Prostate gland (tissue), 2 donors: ENCODE measurements around the gene PAX5. TPM values are rescaled to one million over a fixed set of nuclear protein-coding genes. Genes with fewer than 3 reads are reported as not detected.
"Not testable (repeated sequence)": the region's sequence is repeated elsewhere in the genome, so short reads cannot be mapped to it uniquely, and the experiment has no call there.

Experiments used
- DNase-seq: peaks from one replicate; pipeline ENCODE4 v3.0.0-alpha.2; 2019; ENCODE audit warnings: low spot score
- H3K27ac ChIP-seq, 2 donors: fragments of 200-600 bp; sonication (generic); 2 replicates each; pipeline ENCODE4 v1.5.1; 2017 to 2019
- H3K27me3 ChIP-seq: fragments of 200-600 bp; sonication (generic); replicated peaks from 2 replicates; pipeline ENCODE4 v1.5.1; 2019; ENCODE audit not compliant: insufficient read depth
- H3K36me3 ChIP-seq, 2 donors: fragments of 200-600 bp; sonication (generic); 1 replicate in 1 of 2; 2 replicates in 1 of 2; pipeline versions ENCODE4 v1.5.1 to v1.8.1; 2017 to 2019
- H3K4me1 ChIP-seq: fragments of 200-600 bp; sonication (generic); replicated peaks from 2 replicates; pipeline ENCODE4 v1.5.1; 2019
- H3K4me3 ChIP-seq, 2 donors: fragments of 200-600 bp; sonication (generic); 2 replicates each; pipeline ENCODE4 v1.5.1; 2017 to 2019
- H3K9me3 ChIP-seq: fragments of 200-600 bp; sonication (generic); 2 replicates; pipeline ENCODE4 v1.5.1; 2017
- CTCF ChIP-seq, 4 experiments: fragments of 200-600 bp in 2 of 4; fragments of 450-650 bp in 2 of 4; sonication (generic) in 2 of 4; IDR thresholded peaks; 1 replicate in 3 of 4; 2 replicates in 1 of 4; pipeline ENCODE4 v1.5.1; 2016 to 2019; ENCODE audit warnings: antibody characterized with exemption in 4 of 4, mild to moderate bottlenecking in 2 of 4, moderate library complexity in 2 of 4
- POLR2A ChIP-seq: fragments of 450-650 bp; IDR thresholded peaks from one replicate; pipeline ENCODE4 v1.6.1; 2016; ENCODE audit warnings: antibody characterized with exemption, mild to moderate bottlenecking
- POLR2AphosphoS5 ChIP-seq: sonication (generic); formaldehyde crosslinking; IDR thresholded peaks from one replicate; pipeline ENCODE4 v1.6.1; 2017; ENCODE audit warnings: antibody characterized with exemption
- WGBS: methylation state at CpG from one replicate; pipeline ENCODE4 v1.1.5; 2018; 5-methylcytosine and 5-hydroxymethylcytosine counted together
- intact Hi-C: fragments of 100-400 bp; cut with DNase I; formaldehyde crosslinking; loops from one replicate; pipeline ENCODE4 v1.14.2; 2022
- total RNA-seq, 2 donors: library from RNA; depleted of rRNA; stranded (reverse); fragments of >200 nt; gene quantifications; one replicate each; pipeline ENCODE4 v1.1.0, GENCODE V29; 2016

The PAX5 gene
- total RNA-seq, 2 donors from 2014 or later: 0.05 to 0.11 TPM

- no peaks in the 10 kb centered on the region for H3K9me3 ChIP-seq
- H3K36me3 ChIP-seq: no peaks in the 10 kb centered on the region
- no peaks in the 10 kb centered on the region for H3K4me1 ChIP-seq
- no peak overlapping the region for H3K4me3 ChIP-seq
- no peak overlapping the region for H3K27ac ChIP-seq
- no peaks in the 10 kb centered on the region for H3K27me3 ChIP-seq
- TF ChIP-seq POLR2A: no peak
- TF ChIP-seq POLR2AphosphoS5: no peak
- no peak for TF ChIP-seq CTCF (IDR thresholded peaks at IDR 0.05)
- intact Hi-C loops: no loop called here
- 86% methylated on average over 3 of the region's 3 CpGs for WGBS
- no peak for DNase-seq
Measured at GRCh38 chr9:36872641-36873040, 161.4 kb downstream of the PAX5 start.

GRCh38 chr9:36871606-36872005 lies 162.5 kb downstream of the PAX5 start:
- Histone ChIP-seq H3K4me1 (no peaks in the 10 kb centered on the region), H3K9me3 (no peaks in the 10 kb centered on the region), H3K27ac (no peak overlapping the region), H3K36me3 (no peaks in the 10 kb centered on the region), H3K4me3 (no peak overlapping the region), H3K27me3 (no peaks in the 10 kb centered on the region)
- no peak for DNase-seq
- intact Hi-C loops: no loop called here
- TF ChIP-seq POLR2A (no peak), CTCF (IDR thresholded peaks at IDR 0.05) (no peak), POLR2AphosphoS5 (no peak)
- WGBS: 80% methylated on average over 2 of the region's 2 CpGs

- intact Hi-C loops: no loop called here
- DNase-seq: no peak
- no peaks in the 10 kb centered on the region for H3K9me3 ChIP-seq
- WGBS: 66% methylated on average over 7 of the region's 7 CpGs
- H3K36me3 ChIP-seq: no peaks in the 10 kb centered on the region
- TF ChIP-seq CTCF (IDR thresholded peaks at IDR 0.05) (no peak), POLR2A (no peak)
- H3K4me3 ChIP-seq: no peak overlapping the region
- no peak overlapping the region for H3K27ac ChIP-seq
- H3K27me3 ChIP-seq: no peaks in the 10 kb centered on the region
- H3K4me1 ChIP-seq: no peaks in the 10 kb centered on the region
Measured at GRCh38 chr9:36870960-36871359, 163.1 kb downstream of the PAX5 start.

GRCh38 chr9:36869605-36870004 lies 164.5 kb downstream of the PAX5 start:
- WGBS: 93% methylated on average over 1 of the region's 1 CpG
- H3K36me3 ChIP-seq, H3K4me3 ChIP-seq, DNase-seq, intact Hi-C loops, H3K9me3 ChIP-seq, H3K27me3 ChIP-seq, H3K4me1 ChIP-seq, H3K27ac ChIP-seq: not testable (repeated sequence)

GRCh38 chr9:36868586-36869282 lies 165.3 kb downstream of the PAX5 start:
- TF ChIP-seq CTCF (IDR thresholded peaks at IDR 0.05) (no peak), POLR2A (no peak), POLR2AphosphoS5 (no peak)
- H3K27me3 ChIP-seq: no peaks in the 10 kb centered on the region
- intact Hi-C loops: no loop called here

More at GRCh38 chr9:36868586-36869282, 165.3 kb downstream of the PAX5 start:
- Histone ChIP-seq H3K9me3 (no peaks in the 10 kb centered on the region), H3K36me3 (no peaks in the 10 kb centered on the region), H3K4me1 (no peaks in the 10 kb centered on the region), H3K27ac (no peak overlapping the region), H3K4me3 (no peak overlapping the region)
- no peak for DNase-seq
- 68% methylated on average over 11 of the region's 11 CpGs for WGBS
